GM12801 (cell line): Measurements from ENCODE around the gene SLC13A3.

ENCODE experiments used
- CTCF ChIP-seq: IDR thresholded peaks from one replicate; pipeline ENCODE4 v1.5.1; 2011; ENCODE audit warnings: control low read depth; ENCODE audit not compliant: insufficient read length; ENCODE audit errors: extremely low read depth

The SLC13A3 gene

DNA sequence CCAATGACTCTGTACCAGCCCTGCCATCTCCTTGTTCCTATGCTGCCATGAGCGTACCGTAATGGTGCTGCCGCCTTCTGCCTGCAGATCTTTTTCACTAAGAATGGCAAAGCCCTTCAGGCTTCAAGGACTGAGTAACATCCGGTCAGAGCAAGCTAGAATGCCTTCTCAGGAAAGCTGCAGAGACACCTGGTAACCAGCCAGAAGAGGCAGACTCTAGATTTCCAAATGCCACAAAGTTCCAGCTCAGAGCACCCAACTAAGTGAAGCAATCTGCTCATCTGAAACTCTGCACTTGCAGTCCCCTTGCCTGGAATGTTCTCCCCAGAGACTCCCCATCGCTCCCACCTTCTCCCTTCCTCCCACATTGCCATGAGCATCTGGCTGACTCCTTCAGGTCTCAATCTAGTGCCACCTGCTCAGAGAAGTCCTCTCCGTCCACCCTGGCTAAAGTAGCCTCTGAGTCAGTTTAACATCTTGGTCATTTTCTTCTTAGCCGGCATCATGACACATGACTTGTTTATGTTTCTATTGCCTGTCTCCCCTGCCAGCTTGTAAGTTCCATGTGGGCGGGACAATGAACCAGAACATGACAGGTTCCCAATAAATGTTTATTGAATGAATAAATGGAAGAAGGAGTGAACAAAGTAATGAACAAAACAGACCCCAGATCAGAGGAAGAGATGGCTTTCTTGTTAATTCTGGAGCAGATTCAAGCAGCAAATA is 93.9 kb downstream of the SLC13A3 start:
- no peak for TF ChIP-seq CTCF

GRCh38 chr20:46555370-46555956 is 95.8 kb downstream of the SLC13A3 start:
- no peak for TF ChIP-seq CTCF

GRCh38 chr20:46554828-46555227 is 96.4 kb downstream of the SLC13A3 start:
- no peak for TF ChIP-seq CTCF

DNA sequence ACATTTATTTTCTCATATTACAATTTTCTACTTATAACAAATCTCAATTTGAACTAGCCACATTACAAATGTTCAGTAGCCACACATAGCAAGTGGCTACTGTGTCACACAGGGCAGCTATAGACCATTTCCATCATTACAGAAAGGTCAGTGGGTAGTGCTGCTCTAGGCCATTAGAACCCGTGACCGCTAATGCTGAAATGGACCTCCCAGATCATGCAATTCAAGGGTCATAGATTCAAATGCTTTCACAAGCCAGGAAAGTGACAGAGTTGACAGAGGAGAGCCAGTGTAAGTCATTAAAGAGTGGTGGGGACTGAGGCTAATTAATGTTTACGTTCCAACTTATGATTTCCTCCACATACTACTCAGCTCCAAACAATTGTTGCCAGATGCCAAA is 97.3 kb downstream of the SLC13A3 start:
- TF ChIP-seq CTCF: no peak

DNA sequence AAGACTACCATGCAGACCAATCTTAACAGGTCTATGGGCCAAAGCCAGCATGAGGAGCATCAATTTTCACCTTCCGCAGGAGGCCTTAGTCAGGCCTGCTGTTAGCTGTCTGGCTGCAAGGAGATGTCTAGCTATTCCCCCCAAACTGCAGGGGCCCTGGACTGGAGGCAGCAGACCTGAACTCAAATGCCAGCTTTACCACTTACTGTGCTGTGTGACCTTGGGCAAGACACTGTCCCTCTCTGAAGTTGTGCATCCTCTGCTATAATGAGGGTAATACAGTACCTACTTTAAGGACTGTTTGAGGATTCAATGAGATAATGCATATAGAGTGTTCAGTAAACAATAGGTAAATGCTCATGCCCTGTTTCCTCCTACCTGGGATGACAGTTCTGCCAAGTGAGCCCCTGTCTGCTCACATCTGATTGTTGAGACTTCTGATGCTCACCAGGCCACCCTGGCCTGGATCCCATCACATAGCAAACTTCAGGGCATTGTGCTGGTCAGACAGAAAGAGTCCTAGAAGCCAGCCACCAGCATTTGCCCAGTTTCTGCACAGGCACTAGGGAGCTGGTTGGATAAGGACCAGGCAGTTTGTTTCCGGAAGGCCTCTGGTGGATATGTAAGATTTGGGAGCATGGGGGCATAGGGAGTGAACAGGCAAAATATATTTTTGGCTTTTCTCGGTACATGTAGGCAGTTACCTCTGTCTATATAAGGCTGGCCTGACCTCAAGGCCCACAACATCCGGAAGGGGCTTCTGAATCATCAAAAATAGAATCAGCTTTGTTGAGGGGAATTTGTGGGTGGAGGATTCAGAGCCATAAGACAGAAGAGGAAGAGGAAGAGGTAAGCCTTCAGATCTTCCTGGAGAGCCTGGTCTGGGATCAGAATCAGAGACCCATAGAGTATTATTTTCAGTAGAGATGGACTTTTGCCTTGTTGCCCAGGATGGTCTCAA is 98.5 kb downstream of the SLC13A3 start:
- no peak for TF ChIP-seq CTCF

DNA sequence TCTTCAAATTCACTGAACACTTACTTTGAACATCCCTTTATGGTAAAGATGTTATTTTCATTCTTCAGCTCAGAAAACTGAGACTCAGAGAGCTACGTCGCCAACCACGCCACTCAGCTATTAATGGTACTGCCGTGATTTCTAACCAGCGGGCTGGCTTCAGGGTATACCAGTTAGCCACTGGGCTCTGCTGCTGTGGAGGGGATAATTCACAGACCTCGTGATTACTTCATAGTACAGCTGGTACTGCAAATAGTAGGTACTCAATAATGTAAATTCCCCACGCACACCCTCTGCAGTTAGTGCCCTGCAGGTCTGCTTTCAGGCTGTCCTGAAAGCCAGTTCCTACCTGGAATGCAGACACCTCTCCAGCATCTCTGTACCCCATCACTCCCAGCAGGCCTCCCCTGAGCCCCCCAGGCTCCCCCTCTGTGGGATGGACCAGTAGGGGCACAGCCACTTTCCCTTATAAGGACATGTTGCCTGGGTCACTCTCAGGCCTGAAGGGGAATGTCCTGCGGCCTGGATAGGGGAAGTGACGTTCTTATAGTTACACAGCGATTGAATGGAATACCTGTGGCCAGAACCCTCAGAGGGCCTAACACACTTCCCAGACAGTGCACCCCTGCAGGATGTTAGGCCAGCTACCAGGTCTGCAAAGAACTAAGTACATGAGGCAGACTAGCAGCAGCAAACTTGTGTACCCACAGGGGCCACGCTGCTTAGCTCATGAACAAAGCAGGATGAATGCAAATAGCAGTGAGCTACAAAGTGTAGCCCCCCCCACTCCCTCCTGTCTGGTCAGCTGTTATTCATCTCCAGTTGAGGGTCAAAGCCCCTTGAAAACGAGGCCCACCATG is 99.5 kb downstream of the SLC13A3 start:
- TF ChIP-seq CTCF: no peak
